Peyer's patch (tissue), 4 donors: ENCODE results near the gene NCDN. TPM values are rescaled to one million over a fixed set of nuclear protein-coding genes. Genes with fewer than 3 reads are reported as not detected.
"Not testable (repeated sequence)": the region's sequence is repeated elsewhere in the genome, so short reads cannot be mapped to it uniquely, and the experiment has no call there.

Experiments used
- DNase-seq, 3 donors: peaks; one replicate each; pipeline ENCODE4 v3.0.0-alpha.2; 2017 to 2019
- H3K27ac ChIP-seq, 4 donors: fragments of 200-600 bp; sonication (generic); one replicate each; pipeline ENCODE4 v1.5.1; 2016 to 2019
- H3K27me3 ChIP-seq, 2 donors: fragments of 200-600 bp; sonication (generic); one replicate each; pipeline ENCODE4 v1.5.1; 2019
- H3K36me3 ChIP-seq, 3 donors: fragments of 200-600 bp; sonication (generic); one replicate each; pipeline ENCODE4 v1.5.1; 2016 to 2019
- H3K4me1 ChIP-seq, 4 donors: fragments of 200-600 bp; sonication (generic); one replicate each; pipeline ENCODE4 v1.5.1; 2016 to 2019
- H3K4me3 ChIP-seq, 4 donors: fragments of 200-600 bp; sonication (generic); 1 replicate in 3 of 4; 2 replicates in 1 of 4; pipeline ENCODE4 v1.5.1; 2016 to 2019; ENCODE audit warnings: mild to moderate bottlenecking in 1 of 4
- H3K9me3 ChIP-seq, 4 donors: fragments of 200-600 bp; sonication (generic); one replicate each; pipeline ENCODE4 v1.5.1; 2016 to 2019; ENCODE audit warnings: mild to moderate bottlenecking in 1 of 4
- POLR2A ChIP-seq, 2 donors: fragments of 450-650 bp; IDR thresholded peaks; one replicate each; pipeline ENCODE4 v1.5.1; 2017; ENCODE audit warnings: antibody characterized with exemption in 2 of 2, mild to moderate bottlenecking in 2 of 2, moderate library complexity in 2 of 2
- total RNA-seq, 4 donors: library from RNA; depleted of rRNA; stranded (reverse); fragments of >200 nt; gene quantifications; one replicate each; pipeline ENCODE4 v1.1.0, GENCODE V29; 2016
- TF ChIP-seq, protein P1 (sequence below), 6 experiments: fragments of 450-650 bp in 4 of 6; fragments of 200-600 bp in 2 of 6; sonication (generic) in 1 of 6; IDR thresholded peaks; one replicate each; pipeline ENCODE4 v1.5.1; 2017 to 2019; ENCODE audit warnings: antibody characterized with exemption in 6 of 6, mild to moderate bottlenecking in 3 of 6, moderate library complexity in 1 of 6

The NCDN gene
- total RNA-seq, 4 donors from 2014 or later, result 6.3 to 15.3 (median 13.2) TPM

DNA sequence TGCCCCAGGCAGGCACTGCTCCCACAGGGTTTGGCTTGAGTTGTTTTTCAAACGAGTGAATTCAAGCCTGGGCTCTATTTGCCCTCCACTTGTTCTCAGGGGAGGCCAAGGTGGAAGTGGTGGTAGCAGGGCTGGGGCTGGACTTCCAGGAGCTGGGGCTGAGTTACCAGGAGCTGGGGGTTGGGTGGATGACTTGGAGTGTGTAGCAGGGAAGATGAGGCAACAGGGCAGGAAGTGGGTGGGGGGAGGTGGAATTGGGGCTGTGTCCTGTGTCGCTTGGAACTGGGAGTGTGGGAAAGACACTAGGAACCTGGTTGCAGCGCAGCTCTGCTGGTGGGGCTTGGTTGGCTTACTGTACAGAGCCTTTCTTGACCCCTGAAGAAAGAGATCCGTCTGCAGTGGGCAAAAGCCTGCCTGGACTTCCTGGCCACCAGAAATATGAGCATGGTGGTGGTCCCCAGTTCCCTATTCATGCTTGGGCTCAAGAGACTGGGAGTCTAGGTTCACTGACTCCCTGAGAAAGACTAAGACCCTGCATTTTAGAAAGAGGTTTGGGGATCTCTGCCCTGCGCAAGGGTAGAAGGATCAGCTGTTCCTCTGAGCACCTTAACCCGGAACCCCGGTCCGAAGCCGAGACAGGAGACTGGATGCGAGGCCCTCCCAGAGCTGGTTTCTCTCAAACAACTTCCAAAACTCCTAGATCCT is 18.6 kb downstream of the NCDN start:
- H3K9me3 ChIP-seq, result no peaks in the 10 kb centered on the region
- no peak overlapping the region for H3K27ac ChIP-seq
- peak overlapping the region in 3 of 4 donors; percentile 44 to 59 (median 58) for H3K4me3 ChIP-seq
- peaks cover 0 to 29% (median 12%) of the 10 kb centered on the region in 4 donors for H3K4me1 ChIP-seq
- TF ChIP-seq, protein P1, sequence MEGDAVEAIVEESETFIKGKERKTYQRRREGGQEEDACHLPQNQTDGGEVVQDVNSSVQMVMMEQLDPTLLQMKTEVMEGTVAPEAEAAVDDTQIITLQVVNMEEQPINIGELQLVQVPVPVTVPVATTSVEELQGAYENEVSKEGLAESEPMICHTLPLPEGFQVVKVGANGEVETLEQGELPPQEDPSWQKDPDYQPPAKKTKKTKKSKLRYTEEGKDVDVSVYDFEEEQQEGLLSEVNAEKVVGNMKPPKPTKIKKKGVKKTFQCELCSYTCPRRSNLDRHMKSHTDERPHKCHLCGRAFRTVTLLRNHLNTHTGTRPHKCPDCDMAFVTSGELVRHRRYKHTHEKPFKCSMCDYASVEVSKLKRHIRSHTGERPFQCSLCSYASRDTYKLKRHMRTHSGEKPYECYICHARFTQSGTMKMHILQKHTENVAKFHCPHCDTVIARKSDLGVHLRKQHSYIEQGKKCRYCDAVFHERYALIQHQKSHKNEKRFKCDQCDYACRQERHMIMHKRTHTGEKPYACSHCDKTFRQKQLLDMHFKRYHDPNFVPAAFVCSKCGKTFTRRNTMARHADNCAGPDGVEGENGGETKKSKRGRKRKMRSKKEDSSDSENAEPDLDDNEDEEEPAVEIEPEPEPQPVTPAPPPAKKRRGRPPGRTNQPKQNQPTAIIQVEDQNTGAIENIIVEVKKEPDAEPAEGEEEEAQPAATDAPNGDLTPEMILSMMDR (IDR thresholded peaks at IDR 0.05), result no peak
- TF ChIP-seq POLR2A (IDR thresholded peaks at IDR 0.05), result no peak
- no peaks in the 10 kb centered on the region for H3K36me3 ChIP-seq
- no peaks in the 10 kb centered on the region for H3K27me3 ChIP-seq
- no peak for DNase-seq

- Histone ChIP-seq H3K27ac (peak overlapping the region in 1 of 4 donors; percentile 62), H3K4me3 (peak overlapping the region; percentile 43 to 59 (median 51)), H3K4me1 (peaks cover 0 to 29% (median 12%) of the 10 kb centered on the region in 4 donors)
- H3K27me3 ChIP-seq, H3K9me3 ChIP-seq, H3K36me3 ChIP-seq, DNase-seq: not testable (repeated sequence)
These were observed 19.1 kb downstream of the NCDN start for GRCh38 chr1:35576766-35577070.

- peak; percentile 63 to 89 (median 83) for DNase-seq
- peak overlapping the region; percentile 43 to 59 (median 51) for H3K4me3 ChIP-seq
- H3K9me3 ChIP-seq, result no peaks in the 10 kb centered on the region
- no peaks in the 10 kb centered on the region for H3K36me3 ChIP-seq
- peak overlapping the region in 1 of 4 donors; percentile 62 for H3K27ac ChIP-seq
- peaks cover 0 to 29% (median 12%) of the 10 kb centered on the region in 4 donors for H3K4me1 ChIP-seq
- no peaks in the 10 kb centered on the region for H3K27me3 ChIP-seq
- TF ChIP-seq POLR2A (IDR thresholded peaks at IDR 0.05), result no peak
- TF ChIP-seq, protein P1 (IDR thresholded peaks at IDR 0.05), result no peak
These were observed 19.7 kb downstream of the NCDN start for GRCh38 chr1:35577071-35577998.

DNA sequence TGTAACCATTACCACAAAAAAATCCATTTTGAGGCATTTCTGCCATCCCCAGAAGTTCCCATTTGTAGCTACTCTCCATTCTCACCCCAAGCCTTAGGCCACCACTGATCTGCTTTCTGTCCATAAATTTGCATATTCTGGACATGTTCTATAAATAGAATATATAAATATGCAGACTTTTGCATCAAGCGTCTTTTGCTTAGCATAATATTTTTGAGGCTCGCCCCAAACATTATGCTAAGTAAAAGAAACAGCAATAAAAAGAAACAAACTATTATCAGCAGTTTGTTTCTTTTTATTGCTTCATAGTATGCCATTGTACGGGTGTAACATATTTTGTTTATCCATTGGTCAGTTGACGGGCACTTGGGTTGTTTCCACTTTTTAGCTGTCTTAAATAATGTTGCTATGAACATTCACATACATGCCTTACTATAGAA is 23.4 kb downstream of the NCDN start:
- no peak for DNase-seq
- no peak for TF ChIP-seq POLR2A (IDR thresholded peaks at IDR 0.05)
- TF ChIP-seq, protein P1 (IDR thresholded peaks at IDR 0.05), result no peak
- Histone ChIP-seq H3K27ac (no peak overlapping the region), H3K36me3 (no peaks in the 10 kb centered on the region), H3K27me3 (no peaks in the 10 kb centered on the region), H3K9me3 (no peaks in the 10 kb centered on the region), H3K4me3 (no peak overlapping the region), H3K4me1 (peaks cover 0 to 20% (median 9%) of the 10 kb centered on the region in 4 donors)

DNA sequence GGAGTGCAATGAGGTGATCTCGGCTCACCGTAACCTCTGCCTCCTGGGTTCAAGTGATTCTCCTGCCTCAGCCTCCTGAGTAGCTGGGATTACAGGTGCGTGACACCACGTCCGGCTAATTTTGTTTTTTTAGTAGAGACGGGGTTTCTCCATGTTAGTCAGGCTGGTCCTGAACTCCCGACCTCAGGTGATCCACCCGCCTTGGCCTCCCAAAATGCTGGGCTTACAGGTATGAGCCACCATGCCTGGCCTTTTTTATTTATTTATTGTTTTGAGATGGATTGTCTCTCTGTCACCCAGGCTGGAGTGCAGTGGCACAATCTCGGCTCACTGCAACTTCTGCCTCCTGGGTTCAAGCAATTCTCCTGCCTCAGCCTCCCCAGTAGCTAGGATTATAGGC is 24.0 kb downstream of the NCDN start:
- not testable (repeated sequence) for H3K27me3 ChIP-seq, H3K9me3 ChIP-seq, DNase-seq, H3K4me3 ChIP-seq, H3K36me3 ChIP-seq, H3K27ac ChIP-seq
- peaks cover 0 to 18% (median 7%) of the 10 kb centered on the region in 4 donors for H3K4me1 ChIP-seq

DNA sequence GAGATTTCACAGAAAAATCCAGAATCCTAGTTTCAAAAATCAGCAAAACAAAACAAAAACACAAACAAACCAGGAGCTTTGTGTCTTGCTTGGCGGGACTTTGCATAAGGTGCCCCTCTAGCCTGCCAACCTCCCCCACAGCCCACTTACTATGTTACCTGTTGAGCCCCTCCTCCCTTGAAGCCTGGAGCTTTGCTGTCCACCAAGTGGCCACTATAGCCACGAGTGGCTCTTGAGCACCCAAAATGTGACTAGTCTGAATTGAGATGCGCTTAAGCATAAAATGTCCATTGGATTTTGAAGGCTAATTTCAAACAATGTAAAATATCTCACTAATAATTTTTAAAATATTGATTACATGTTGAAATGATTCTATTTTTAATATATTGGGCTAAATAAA is 27.7 kb downstream of the NCDN start:
- TF ChIP-seq, protein P1 (IDR thresholded peaks at IDR 0.05), result no peak
- TF ChIP-seq POLR2A (IDR thresholded peaks at IDR 0.05), result no peak

DNA sequence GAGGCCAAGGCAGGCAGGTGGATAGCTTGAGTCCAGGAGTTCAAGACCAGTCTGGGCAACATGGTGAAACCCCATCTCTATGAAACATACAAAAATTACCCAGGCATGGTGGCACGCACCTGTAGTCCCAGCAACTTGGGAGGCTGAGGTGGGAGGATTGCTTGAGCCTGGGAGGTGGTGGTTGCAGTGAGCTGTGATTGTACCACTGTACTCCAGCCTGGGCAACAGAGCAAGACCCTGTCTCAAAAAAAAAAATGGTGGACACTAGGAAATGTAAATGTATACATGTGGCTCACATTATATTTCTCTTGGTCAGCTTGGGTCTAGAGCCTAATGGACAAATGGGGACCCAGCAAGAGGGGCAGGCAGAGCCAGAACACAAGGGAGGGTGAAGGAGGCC is 28.2 kb downstream of the NCDN start:
- H3K27me3 ChIP-seq, DNase-seq, H3K9me3 ChIP-seq, H3K4me1 ChIP-seq, H3K27ac ChIP-seq, H3K4me3 ChIP-seq, H3K36me3 ChIP-seq: not testable (repeated sequence)

More for the DNA sequence above, 27.7 kb downstream of the NCDN start:
- H3K27ac ChIP-seq, result no peak overlapping the region
- H3K9me3 ChIP-seq, result no peaks in the 10 kb centered on the region
- DNase-seq, result no peak
- no peaks in the 10 kb centered on the region for H3K4me1 ChIP-seq
- H3K36me3 ChIP-seq, result no peaks in the 10 kb centered on the region
- no peaks in the 10 kb centered on the region for H3K27me3 ChIP-seq
- no peak overlapping the region for H3K4me3 ChIP-seq
